SU-DHL-6 (cell line): ENCODE results near the gene IFT27.

Experiments used
- CTCF ChIP-seq: fragments of 200-600 bp; sonication (generic); IDR thresholded peaks from one replicate; pipeline ENCODE4 v1.5.1; 2017; ENCODE audit warnings: antibody characterized with exemption, mild to moderate bottlenecking, low read length, moderate library complexity; ENCODE audit not compliant: insufficient read depth, poor library complexity, severe bottlenecking
- EZH2phosphoT487 ChIP-seq: fragments of 200-600 bp; sonication (generic), shearing (Covaris generic); conservative IDR thresholded peaks from 2 replicates; pipeline ENCODE4 v1.6.1; 2018; ENCODE audit warnings: mild to moderate bottlenecking, antibody characterized with exemption, low read length, moderate library complexity, mixed read lengths

DNA sequence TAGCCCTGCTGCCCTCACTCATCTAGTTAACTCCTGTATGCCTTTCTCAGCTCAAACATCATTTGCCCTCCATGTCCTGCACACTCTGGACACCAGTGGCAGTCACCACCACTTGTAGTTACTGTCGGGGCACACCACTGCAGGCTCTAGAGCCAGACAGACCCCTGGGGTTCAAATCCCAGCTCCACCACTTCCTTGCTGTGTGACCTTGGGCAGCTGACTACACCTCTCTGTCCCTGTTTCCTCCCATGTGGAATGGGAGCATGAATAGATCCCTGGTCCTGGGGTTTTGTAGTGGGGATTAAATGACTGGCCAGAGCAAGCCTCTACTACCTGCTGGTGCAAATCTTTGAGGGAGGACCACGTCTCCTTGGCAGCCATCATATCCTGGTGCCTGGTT lies 7.8 kb upstream of the IFT27 start:
- TF ChIP-seq CTCF: no peak
- no peak for TF ChIP-seq EZH2phosphoT487
